Smooth muscle cell of the pulmonary artery (primary cell): ENCODE measurements around the gene TAF1. TPM values are rescaled to one million over a fixed set of nuclear protein-coding genes. Genes with fewer than 3 reads are reported as not detected.

Experiments used
- total RNA-seq: library from RNA; depleted of rRNA; stranded (reverse); fragments of >200 nt; gene quantifications from 2 replicates; pipeline ENCODE4 v1.2.3, GENCODE V29; 2014

Gene TAF1
- total RNA-seq, result 37.1 and 41.8 TPM in 2 replicates

DNA sequence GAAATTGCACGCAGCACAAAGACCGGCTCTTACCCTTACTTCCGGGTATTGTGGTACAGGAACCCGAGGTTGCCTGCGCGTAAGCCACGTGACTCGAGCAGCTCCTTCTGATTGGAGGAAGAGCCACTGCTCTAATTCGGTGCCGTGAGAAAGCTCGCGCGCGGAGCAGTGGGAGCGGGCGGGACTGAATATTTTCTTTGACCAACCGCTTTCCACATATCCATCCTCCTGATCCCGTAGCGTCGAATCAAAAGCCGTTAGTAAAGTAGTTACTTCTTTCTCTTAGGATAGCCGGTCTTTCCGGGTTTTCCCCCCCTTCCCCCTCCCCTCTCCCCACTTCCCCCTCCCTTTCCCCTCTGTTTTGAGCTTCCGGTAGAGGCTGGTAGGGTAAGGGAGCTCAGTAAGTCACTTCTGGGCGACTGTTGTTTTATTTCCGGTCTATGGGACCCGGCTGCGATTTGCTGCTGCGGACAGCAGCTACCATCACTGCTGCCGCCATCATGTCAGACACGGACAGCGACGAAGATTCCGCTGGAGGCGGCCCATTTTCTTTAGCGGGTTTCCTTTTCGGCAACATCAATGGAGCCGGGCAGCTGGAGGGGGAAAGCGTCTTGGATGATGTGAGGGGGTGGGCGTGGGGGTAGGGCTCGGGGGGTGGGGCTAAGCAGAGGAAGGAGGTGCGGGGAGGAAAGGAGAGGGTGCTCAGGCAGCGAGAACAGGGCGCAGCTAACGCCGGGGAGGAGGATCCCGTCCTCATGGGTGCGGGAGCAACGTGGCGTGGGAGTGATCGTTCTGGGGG is at the start of gene TAF1:
TSS of gene TAF1 (plus strand) at position 483 of the 799 bp plus-strand sequence. CDS start at position 501, 18 bp downstream.

Other genes with a start within 250 kb of the TAF1 start
- gene MED12, start 247.8 kb upstream of the TAF1 start, total RNA-seq, result 38.4 and 39.6 TPM in 2 replicates
- gene NLGN3, start 221.5 kb upstream of the TAF1 start, total RNA-seq, result 0.26 and 0.39 TPM in 2 replicates
- gene GJB1, start 143.1 kb upstream of the TAF1 start, total RNA-seq, result not detected in 2 replicates
- 19.3 and 19.8 TPM in 2 replicates for gene ZMYM3, start 112.2 kb upstream of the TAF1 start, total RNA-seq
- 256 and 289 TPM in 2 replicates for gene NONO, start 82.7 kb upstream of the TAF1 start, total RNA-seq
- 3.4 and 3.7 TPM in 2 replicates for gene ITGB1BP2, start 64.6 kb upstream of the TAF1 start, total RNA-seq
- 113 and 128 TPM in 2 replicates for gene OGT, start 166.7 kb downstream of the TAF1 start, total RNA-seq
- 2.9 and 3.1 TPM in 2 replicates for gene GCNA, start 212.1 kb downstream of the TAF1 start, total RNA-seq